SK-N-MC (cell line): Measurements from ENCODE around the gene GALNTL6.

ENCODE experiments used
- DNase-seq: peaks from one replicate; pipeline ENCODE4 v3.0.0-alpha.2; 2011; ENCODE audit warnings: low read depth, low spot score
- H3K27ac ChIP-seq: fragments of 200-600 bp; sonication (generic); 2 replicates; pipeline ENCODE4 v1.5.1; 2016; ENCODE audit warnings: mixed run types
- H3K36me3 ChIP-seq: fragments of 200-600 bp; sonication (generic); 2 replicates; pipeline ENCODE4 v1.6.1; 2017; ENCODE audit warnings: antibody characterized with exemption, low read length, mixed read lengths; ENCODE audit not compliant: insufficient read depth
- H3K4me3 ChIP-seq: fragments of 200-600 bp; sonication (generic); 2 replicates; pipeline ENCODE4 v1.5.1; 2016
- H3K9ac ChIP-seq: fragments of 200-600 bp; sonication (generic); 2 replicates; pipeline ENCODE4 v1.8.0; 2017; ENCODE audit warnings: mixed run types, mixed read lengths; ENCODE audit not compliant: insufficient read length
- H3K9me3 ChIP-seq: fragments of 200-600 bp; sonication (generic); 2 replicates; pipeline ENCODE4 v1.6.1; 2017; ENCODE audit warnings: low read depth, mild to moderate bottlenecking, antibody characterized with exemption, low read length, moderate library complexity, mixed read lengths
- EZH2 ChIP-seq: fragments of 200-600 bp; sonication (generic); IDR thresholded peaks from one replicate; pipeline ENCODE4 v1.6.1; 2017; ENCODE audit warnings: antibody characterized with exemption
- FOXP2 ChIP-seq: optimal IDR thresholded peaks from 2 replicates; pipeline ENCODE3; 2011; ENCODE audit warnings: mild to moderate bottlenecking, moderate library complexity; ENCODE audit not compliant: insufficient read depth; ENCODE audit errors: extremely low read length, control extremely low read depth
- POLR2AphosphoS5 ChIP-seq: IDR thresholded peaks from 2 replicates; pipeline ENCODE4 v1.6.1; 2012; ENCODE audit warnings: mild to moderate bottlenecking, low read depth, low read length, borderline replicate concordance

GALNTL6 gene

GRCh38 chr4:172042714-172043114, 229.5 kb downstream of the GALNTL6 start:
- DNase-seq, result no peak
- no peaks in the 10 kb centered on the region for H3K36me3 ChIP-seq
- H3K4me3 ChIP-seq, result no peak overlapping the region
- H3K9me3 ChIP-seq, result no peaks in the 10 kb centered on the region
- H3K27ac ChIP-seq, result no peak overlapping the region
- H3K9ac ChIP-seq, result no peak overlapping the region
- no peak for TF ChIP-seq POLR2AphosphoS5
- TF ChIP-seq EZH2, result no peak
- TF ChIP-seq FOXP2, result no peak

- Histone ChIP-seq H3K27ac (no peak overlapping the region), H3K36me3 (no peaks in the 10 kb centered on the region), H3K4me3 (no peak overlapping the region), H3K9ac (no peak overlapping the region), H3K9me3 (no peaks in the 10 kb centered on the region)
- TF ChIP-seq FOXP2 (no peak), POLR2AphosphoS5 (no peak), EZH2 (no peak)
- DNase-seq, result no peak
Observed at GRCh38 chr4:172045981-172046380, 232.8 kb downstream of the GALNTL6 start.

DNA sequence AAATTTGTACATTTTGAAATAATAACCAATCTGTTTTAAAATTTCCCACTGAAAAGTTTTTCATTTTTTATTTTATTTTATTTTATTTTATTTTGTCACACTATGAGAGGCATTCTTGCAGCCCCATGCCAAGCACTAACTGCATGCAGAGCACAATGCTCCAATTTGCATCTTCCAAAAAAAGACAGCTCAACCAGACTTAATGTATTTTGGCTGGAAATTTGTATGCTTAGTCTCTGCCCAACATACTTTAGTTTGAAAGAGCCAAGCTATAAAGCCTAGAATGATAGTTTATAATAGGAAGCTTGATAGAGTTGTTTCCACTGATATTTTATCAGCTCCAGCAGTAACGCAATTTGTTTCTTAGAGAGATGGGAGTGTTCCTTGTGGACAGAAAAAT, 235.5 kb downstream of the GALNTL6 start:
- no peak overlapping the region for H3K4me3 ChIP-seq
- DNase-seq, result no peak
- H3K9me3 ChIP-seq, result no peaks in the 10 kb centered on the region
- H3K9ac ChIP-seq, result no peak overlapping the region
- no peak for TF ChIP-seq EZH2
- TF ChIP-seq FOXP2, result no peak
- no peak for TF ChIP-seq POLR2AphosphoS5
- no peaks in the 10 kb centered on the region for H3K36me3 ChIP-seq
- H3K27ac ChIP-seq, result no peak overlapping the region

- TF ChIP-seq EZH2, result no peak
- no peak for TF ChIP-seq FOXP2
- TF ChIP-seq POLR2AphosphoS5, result no peak
Observed at GRCh38 chr4:172050911-172051310, 237.7 kb downstream of the GALNTL6 start.

GRCh38 chr4:172055046-172055445, 241.8 kb downstream of the GALNTL6 start:
- H3K9me3 ChIP-seq, result no peaks in the 10 kb centered on the region
- no peak overlapping the region for H3K27ac ChIP-seq
- no peaks in the 10 kb centered on the region for H3K36me3 ChIP-seq
- DNase-seq, result no peak
- no peak overlapping the region for H3K9ac ChIP-seq
- no peak for TF ChIP-seq FOXP2
- H3K4me3 ChIP-seq, result no peak overlapping the region

More at GRCh38 chr4:172050911-172051310, 237.7 kb downstream of the GALNTL6 start:
- no peak overlapping the region for H3K4me3 ChIP-seq
- H3K36me3 ChIP-seq, result no peaks in the 10 kb centered on the region
- no peaks in the 10 kb centered on the region for H3K9me3 ChIP-seq
- no peak for DNase-seq
- H3K9ac ChIP-seq, result no peak overlapping the region
- H3K27ac ChIP-seq, result no peak overlapping the region

DNA sequence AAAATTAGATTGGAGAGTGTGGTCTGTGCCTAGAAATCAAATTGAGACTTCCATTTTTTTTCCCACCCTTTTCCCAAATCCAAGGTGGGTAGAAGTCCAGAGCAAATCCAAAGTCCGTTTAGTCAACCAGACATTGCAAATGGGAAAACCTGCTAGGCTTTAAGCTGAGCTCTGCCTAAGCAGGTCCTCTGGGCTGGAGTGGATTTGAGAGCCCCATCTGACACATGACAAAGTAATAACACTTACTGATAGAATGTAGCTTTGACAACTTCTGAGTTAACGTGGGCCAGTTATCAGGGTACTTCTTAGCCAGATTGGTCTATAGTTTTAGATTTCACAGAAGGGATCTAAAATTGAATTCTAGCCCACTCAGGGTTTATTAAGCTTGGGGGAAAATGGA, 242.3 kb downstream of the GALNTL6 start:
- no peak overlapping the region for H3K9ac ChIP-seq
- no peaks in the 10 kb centered on the region for H3K9me3 ChIP-seq
- no peak for DNase-seq
- no peak overlapping the region for H3K4me3 ChIP-seq
- H3K27ac ChIP-seq, result no peak overlapping the region
- H3K36me3 ChIP-seq, result no peaks in the 10 kb centered on the region
- TF ChIP-seq EZH2, result no peak
- no peak for TF ChIP-seq POLR2AphosphoS5
- TF ChIP-seq FOXP2, result no peak

DNA sequence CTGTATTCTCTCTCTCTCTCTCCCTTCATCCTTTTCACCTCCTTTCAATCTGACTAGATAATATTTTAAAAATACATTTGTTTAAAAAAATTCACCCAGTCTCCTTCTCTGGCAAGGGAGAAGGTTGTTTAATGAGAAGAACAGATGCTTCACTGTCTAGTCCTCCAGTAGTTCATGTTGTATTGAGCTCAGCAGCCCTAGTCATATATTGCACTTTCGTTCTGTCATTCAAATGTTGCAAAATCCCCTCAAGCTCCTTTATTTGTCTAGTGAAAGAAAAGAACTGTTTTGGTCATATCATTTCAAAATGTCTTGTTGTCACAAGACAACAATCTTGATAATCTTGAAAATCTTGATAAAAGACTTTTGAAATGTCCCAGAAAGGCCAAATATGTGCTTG, 248.0 kb downstream of the GALNTL6 start:
- Histone ChIP-seq H3K9me3 (no peaks in the 10 kb centered on the region), H3K9ac (no peak overlapping the region), H3K27ac (no peak overlapping the region), H3K36me3 (no peaks in the 10 kb centered on the region), H3K4me3 (no peak overlapping the region)
- no peak for DNase-seq
- no peak for TF ChIP-seq FOXP2
- no peak for TF ChIP-seq POLR2AphosphoS5
- no peak for TF ChIP-seq EZH2

GRCh38 chr4:172068506-172068905, 255.3 kb downstream of the GALNTL6 start:
- TF ChIP-seq FOXP2 (no peak), EZH2 (no peak)
- Histone ChIP-seq H3K4me3 (no peak overlapping the region), H3K27ac (no peak overlapping the region)

GRCh38 chr4:172073590-172073989, 260.4 kb downstream of the GALNTL6 start:
- H3K4me3 ChIP-seq, result no peak overlapping the region
- H3K27ac ChIP-seq, result no peak overlapping the region
- H3K36me3 ChIP-seq, result no peaks in the 10 kb centered on the region
- no peak for DNase-seq
- no peaks in the 10 kb centered on the region for H3K9me3 ChIP-seq
- H3K9ac ChIP-seq, result no peak overlapping the region
- TF ChIP-seq EZH2 (no peak), POLR2AphosphoS5 (no peak), FOXP2 (no peak)

More at GRCh38 chr4:172068506-172068905, 255.3 kb downstream of the GALNTL6 start:
- Histone ChIP-seq H3K36me3 (no peaks in the 10 kb centered on the region), H3K9me3 (no peaks in the 10 kb centered on the region), H3K9ac (no peak overlapping the region)
- no peak for DNase-seq
